ENCODE measurements around the gene KIF3A. TPM values are rescaled to one million over a fixed set of nuclear protein-coding genes. Genes with fewer than 3 reads are reported as not detected.

Gene KIF3A
- polyA plus RNA-seq, 1 donor from 2014 or later = 94.4 TPM

DNA sequence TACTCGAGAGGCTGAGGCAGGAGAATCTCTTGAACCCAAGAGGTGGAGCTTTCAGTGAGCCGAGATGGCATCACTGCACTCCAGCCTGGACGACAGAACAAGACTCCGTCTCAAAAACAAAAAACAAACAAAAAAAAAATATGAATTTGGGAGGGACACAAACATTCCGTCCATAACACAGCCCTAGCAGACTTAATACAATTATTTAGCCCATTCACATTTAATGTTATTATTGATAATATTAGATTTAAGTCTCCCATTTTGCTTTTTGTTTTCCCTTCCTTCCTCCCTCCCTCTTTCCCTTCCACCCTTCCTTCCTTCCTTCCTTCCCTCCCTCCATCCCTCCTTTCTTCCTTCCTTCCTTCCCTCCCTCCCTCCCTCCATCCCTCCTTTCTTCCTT is 5.3 kb upstream of the KIF3A start:
- H3K36me3 ChIP-seq (ENCODE audit: insufficient read depth, low read length) = no peaks in the 10 kb centered on the region
- no peak overlapping the region for H3K27ac ChIP-seq (ENCODE audit: low read length)
- no peaks in the 10 kb centered on the region for H4K20me1 ChIP-seq (ENCODE audit: insufficient read depth)
- H3K4me2 ChIP-seq (ENCODE audit: low read length) = no peak overlapping the region
- no peaks in the 10 kb centered on the region for H3K79me2 ChIP-seq (replicated peaks; ENCODE audit: insufficient read depth, low read length)
- no peak overlapping the region for H2AFZ ChIP-seq (ENCODE audit: low read depth, low read length)
- no peak for TF ChIP-seq RAD21 (conservative IDR thresholded peaks at IDR 0.05)
- no peak for TF ChIP-seq EZH2 (IDR thresholded peaks at IDR 0.05; ENCODE audit: borderline replicate concordance, insufficient read depth, low read length, poor library complexity, severe bottlenecking)
- TF ChIP-seq TAF1 (IDR thresholded peaks at IDR 0.05; ENCODE audit: low read depth) = no peak
- TF ChIP-seq, protein P1, sequence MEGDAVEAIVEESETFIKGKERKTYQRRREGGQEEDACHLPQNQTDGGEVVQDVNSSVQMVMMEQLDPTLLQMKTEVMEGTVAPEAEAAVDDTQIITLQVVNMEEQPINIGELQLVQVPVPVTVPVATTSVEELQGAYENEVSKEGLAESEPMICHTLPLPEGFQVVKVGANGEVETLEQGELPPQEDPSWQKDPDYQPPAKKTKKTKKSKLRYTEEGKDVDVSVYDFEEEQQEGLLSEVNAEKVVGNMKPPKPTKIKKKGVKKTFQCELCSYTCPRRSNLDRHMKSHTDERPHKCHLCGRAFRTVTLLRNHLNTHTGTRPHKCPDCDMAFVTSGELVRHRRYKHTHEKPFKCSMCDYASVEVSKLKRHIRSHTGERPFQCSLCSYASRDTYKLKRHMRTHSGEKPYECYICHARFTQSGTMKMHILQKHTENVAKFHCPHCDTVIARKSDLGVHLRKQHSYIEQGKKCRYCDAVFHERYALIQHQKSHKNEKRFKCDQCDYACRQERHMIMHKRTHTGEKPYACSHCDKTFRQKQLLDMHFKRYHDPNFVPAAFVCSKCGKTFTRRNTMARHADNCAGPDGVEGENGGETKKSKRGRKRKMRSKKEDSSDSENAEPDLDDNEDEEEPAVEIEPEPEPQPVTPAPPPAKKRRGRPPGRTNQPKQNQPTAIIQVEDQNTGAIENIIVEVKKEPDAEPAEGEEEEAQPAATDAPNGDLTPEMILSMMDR (IDR thresholded peaks at IDR 0.05; ENCODE audit: poor library complexity, severe bottlenecking) = no peak
- no peak for TF ChIP-seq EP300 (conservative IDR thresholded peaks at IDR 0.05; ENCODE audit: poor library complexity, severe bottlenecking)
- no peak for TF ChIP-seq SMC3 (conservative IDR thresholded peaks at IDR 0.05; ENCODE audit: poor library complexity)
- TF ChIP-seq POLR2AphosphoS5 (IDR thresholded peaks at IDR 0.05) = no peak
- TF ChIP-seq MXI1 (conservative IDR thresholded peaks at IDR 0.05; ENCODE audit: poor library complexity, severe bottlenecking) = no peak
- TF ChIP-seq, protein P2, sequence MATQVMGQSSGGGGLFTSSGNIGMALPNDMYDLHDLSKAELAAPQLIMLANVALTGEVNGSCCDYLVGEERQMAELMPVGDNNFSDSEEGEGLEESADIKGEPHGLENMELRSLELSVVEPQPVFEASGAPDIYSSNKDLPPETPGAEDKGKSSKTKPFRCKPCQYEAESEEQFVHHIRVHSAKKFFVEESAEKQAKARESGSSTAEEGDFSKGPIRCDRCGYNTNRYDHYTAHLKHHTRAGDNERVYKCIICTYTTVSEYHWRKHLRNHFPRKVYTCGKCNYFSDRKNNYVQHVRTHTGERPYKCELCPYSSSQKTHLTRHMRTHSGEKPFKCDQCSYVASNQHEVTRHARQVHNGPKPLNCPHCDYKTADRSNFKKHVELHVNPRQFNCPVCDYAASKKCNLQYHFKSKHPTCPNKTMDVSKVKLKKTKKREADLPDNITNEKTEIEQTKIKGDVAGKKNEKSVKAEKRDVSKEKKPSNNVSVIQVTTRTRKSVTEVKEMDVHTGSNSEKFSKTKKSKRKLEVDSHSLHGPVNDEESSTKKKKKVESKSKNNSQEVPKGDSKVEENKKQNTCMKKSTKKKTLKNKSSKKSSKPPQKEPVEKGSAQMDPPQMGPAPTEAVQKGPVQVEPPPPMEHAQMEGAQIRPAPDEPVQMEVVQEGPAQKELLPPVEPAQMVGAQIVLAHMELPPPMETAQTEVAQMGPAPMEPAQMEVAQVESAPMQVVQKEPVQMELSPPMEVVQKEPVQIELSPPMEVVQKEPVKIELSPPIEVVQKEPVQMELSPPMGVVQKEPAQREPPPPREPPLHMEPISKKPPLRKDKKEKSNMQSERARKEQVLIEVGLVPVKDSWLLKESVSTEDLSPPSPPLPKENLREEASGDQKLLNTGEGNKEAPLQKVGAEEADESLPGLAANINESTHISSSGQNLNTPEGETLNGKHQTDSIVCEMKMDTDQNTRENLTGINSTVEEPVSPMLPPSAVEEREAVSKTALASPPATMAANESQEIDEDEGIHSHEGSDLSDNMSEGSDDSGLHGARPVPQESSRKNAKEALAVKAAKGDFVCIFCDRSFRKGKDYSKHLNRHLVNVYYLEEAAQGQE (IDR thresholded peaks at IDR 0.05; ENCODE audit: borderline replicate concordance) = no peak
- H3K4me3 ChIP-seq (ENCODE audit: low read length) = no peak overlapping the region
- H3K27me3 ChIP-seq (ENCODE audit: insufficient read depth, low read depth, low read length) = peaks cover 28% of the 10 kb centered on the region
- no peaks in the 10 kb centered on the region for H3F3A ChIP-seq (ENCODE audit: insufficient read depth, low read length, poor library complexity, severe bottlenecking)
- H3K9ac ChIP-seq (ENCODE audit: low read length) = no peak overlapping the region
- H3K9me3 ChIP-seq (ENCODE audit: low read length) = no peaks in the 10 kb centered on the region
- H3K9me2 ChIP-seq (ENCODE audit: insufficient read depth, low read length) = no peaks in the 10 kb centered on the region

DNA sequence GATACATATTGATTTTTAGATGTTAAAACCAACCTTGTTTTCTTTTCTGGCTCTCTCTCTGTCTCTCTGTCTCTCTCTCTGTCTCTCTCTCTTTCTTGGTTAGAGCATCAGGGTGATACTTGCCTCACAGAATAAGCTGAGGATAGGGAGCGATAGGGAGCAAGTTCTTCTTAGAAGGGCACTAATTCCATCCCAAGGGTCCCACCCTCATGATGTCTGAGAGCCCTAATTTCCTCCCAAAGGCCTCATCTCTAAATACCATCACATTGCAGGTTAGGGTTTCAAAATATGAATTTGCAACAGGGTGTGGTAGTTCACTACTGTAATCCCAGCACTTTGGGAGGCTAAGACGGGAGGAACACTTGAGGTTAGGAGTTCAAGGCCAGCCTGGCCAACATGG is 4.8 kb upstream of the KIF3A start:
- no peaks in the 10 kb centered on the region for H3K36me3 ChIP-seq (ENCODE audit: insufficient read depth, low read length)
- H3K9me3 ChIP-seq (ENCODE audit: low read length) = no peaks in the 10 kb centered on the region
- H3K4me3 ChIP-seq (ENCODE audit: low read length) = no peak overlapping the region
- H3K79me2 ChIP-seq (replicated peaks; ENCODE audit: insufficient read depth, low read length) = no peaks in the 10 kb centered on the region
- no peak overlapping the region for H3K4me2 ChIP-seq (ENCODE audit: low read length)
- no peaks in the 10 kb centered on the region for H4K20me1 ChIP-seq (ENCODE audit: insufficient read depth)
- H3K27ac ChIP-seq (ENCODE audit: low read length) = no peak overlapping the region
- H2AFZ ChIP-seq (ENCODE audit: low read depth, low read length) = no peak overlapping the region
- H3K9ac ChIP-seq (ENCODE audit: low read length) = no peak overlapping the region
- no peaks in the 10 kb centered on the region for H3K9me2 ChIP-seq (ENCODE audit: insufficient read depth, low read length)
- TF ChIP-seq RAD21 (conservative IDR thresholded peaks at IDR 0.05) (no peak), TAF1 (IDR thresholded peaks at IDR 0.05; ENCODE audit: low read depth) (no peak), EZH2 (IDR thresholded peaks at IDR 0.05; ENCODE audit: borderline replicate concordance, insufficient read depth, low read length, poor library complexity, severe bottlenecking) (no peak), POLR2AphosphoS5 (IDR thresholded peaks at IDR 0.05) (no peak), MXI1 (conservative IDR thresholded peaks at IDR 0.05; ENCODE audit: poor library complexity, severe bottlenecking) (no peak), EP300 (conservative IDR thresholded peaks at IDR 0.05; ENCODE audit: poor library complexity, severe bottlenecking) (no peak), SMC3 (conservative IDR thresholded peaks at IDR 0.05; ENCODE audit: poor library complexity) (no peak)
- TF ChIP-seq, protein P1 (IDR thresholded peaks at IDR 0.05; ENCODE audit: poor library complexity, severe bottlenecking) = no peak
- TF ChIP-seq, protein P2 (IDR thresholded peaks at IDR 0.05; ENCODE audit: borderline replicate concordance) = no peak
- H3K27me3 ChIP-seq (ENCODE audit: insufficient read depth, low read depth, low read length) = peaks cover 23% of the 10 kb centered on the region
- no peaks in the 10 kb centered on the region for H3F3A ChIP-seq (ENCODE audit: insufficient read depth, low read length, poor library complexity, severe bottlenecking)

Data from neural cell (in vitro differentiated cells).